K562 (cell line): ENCODE measurements around the gene OBSCN. TPM values are rescaled to one million over a fixed set of nuclear protein-coding genes. Genes with fewer than 3 reads are reported as not detected.

Experiments used
- CEBPG ChIP-seq, 3 experiments: fragments of 200-800 bp in 1 of 3; sonication (Bioruptor generic) in 1 of 3; sonication (generic) in 1 of 3; formaldehyde crosslinking in 1 of 3; IDR thresholded peaks in 2 of 3; conservative IDR thresholded peaks in 1 of 3; 2 replicates each; pipeline versions ENCODE4 v1.6.1 to v1.8.0; 2016 to 2022; ENCODE audit warnings: missing compliant biosample characterization in 2 of 3, missing genetic modification characterization in 2 of 3, mild to moderate bottlenecking in 1 of 3, missing genetic modification reagents in 1 of 3
- ERF ChIP-seq: fragments of 450-650 bp; formaldehyde crosslinking; IDR thresholded peaks from 2 replicates; pipeline ENCODE4 v1.4.0; 2020; ENCODE audit warnings: mild to moderate bottlenecking, mixed read lengths
- FOXJ2 ChIP-seq: fragments of 200-800 bp; sonication (Bioruptor generic); IDR thresholded peaks from 2 replicates; pipeline ENCODE4 v1.6.1; 2016; ENCODE audit warnings: missing genetic modification characterization, missing compliant biosample characterization
- FOXJ3 ChIP-seq: sonication (generic); formaldehyde crosslinking; IDR thresholded peaks from 2 replicates; pipeline ENCODE4 v1.4.0; 2020; ENCODE audit warnings: mild to moderate bottlenecking, missing genetic modification reagents
- HDAC3 ChIP-seq: fragments of 450-650 bp; IDR thresholded peaks from 2 replicates; pipeline ENCODE4 v1.6.1; 2018; ENCODE audit warnings: borderline replicate concordance, mild to moderate bottlenecking, moderate library complexity; ENCODE audit not compliant: partially characterized antibody
- KLF10 ChIP-seq: fragments of 250-450 bp; sonication (Bioruptor Pico); IDR thresholded peaks from 2 replicates; pipeline ENCODE4 v1.6.1; 2021; ENCODE audit warnings: matching md5 sums
- THRAP3 ChIP-seq: fragments of 450-650 bp; IDR thresholded peaks from 2 replicates; pipeline ENCODE4 v1.6.1; 2016; ENCODE audit warnings: mild to moderate bottlenecking, inconsistent platforms, borderline replicate concordance
- ZNF354B ChIP-seq: fragments of 250-450 bp; sonication (Bioruptor Pico); IDR thresholded peaks from 2 replicates; pipeline ENCODE4 v1.4.0; 2020
- polyA plus RNA-seq, 8 experiments: library from polyadenylated mRNA; depleted of rRNA in 4 of 8; stranded (reverse) in 5 of 8; unstranded in 3 of 8; fragments of >200 nt; fragmentation: Nextera tagmentation in 2 of 8; fragmentation: Illumina TruSeq in 1 of 8; extraction: Ambion mirVana in 2 of 8; extraction: Trizol in 1 of 8; gene quantifications; 2 replicates each; pipeline versions ENCODE4 v1.2.1 to v1.2.3, GENCODE V29; 2011 to 2014; ENCODE audit warnings: inconsistent platforms in 1 of 8, missing spikeins in 1 of 8
- total RNA-seq, 7 experiments: library from RNA; depleted of rRNA in 6 of 7; stranded (reverse); fragments of >200 nt in 6 of 7; fragmentation: Illumina TruSeq in 2 of 7; extraction: Trizol in 2 of 7; gene quantifications; 2 replicates each; pipeline versions ENCODE4 v1.2.1 to v1.2.3, GENCODE V29; 2011 to 2021; ENCODE audit warnings: low replicate concordance in 1 of 7
- TF ChIP-seq, protein P1 (sequence below), 3 experiments: fragments of 200-800 bp in 1 of 3; fragments of 250-450 bp in 1 of 3; fragments of 450-650 bp in 1 of 3; sonication (Bioruptor Pico) in 1 of 3; sonication (Bioruptor generic) in 1 of 3; formaldehyde crosslinking in 1 of 3; IDR thresholded peaks; 2 replicates each; pipeline versions ENCODE4 v1.6.1 to v1.8.0; 2016 to 2022; ENCODE audit warnings: mild to moderate bottlenecking in 2 of 3, missing genetic modification characterization in 2 of 3, missing compliant biosample characterization in 1 of 3, moderate library complexity in 1 of 3
- TF ChIP-seq, protein P2 (sequence below): fragments of 250-450 bp; sonication (Bioruptor Pico); IDR thresholded peaks from 2 replicates; pipeline ENCODE4 v1.8.0; 2021; ENCODE audit warnings: moderate library complexity, mild to moderate bottlenecking, inconsistent platforms
- TF ChIP-seq, protein P3 (sequence below): fragments of 450-650 bp; IDR thresholded peaks from 2 replicates; pipeline ENCODE4 v1.6.1; 2016
- TF ChIP-seq, protein P4 (sequence below): fragments of 150-350 bp; IDR thresholded peaks from 2 replicates; pipeline ENCODE4 v1.6.1; 2014; ENCODE audit warnings: low read depth, mild to moderate bottlenecking, low read length, borderline replicate concordance
- TF ChIP-seq, protein P5 (sequence below): sonication (generic); formaldehyde crosslinking; IDR thresholded peaks from 2 replicates; pipeline ENCODE4 v1.8.0; 2022; ENCODE audit warnings: missing genetic modification reagents, mild to moderate bottlenecking, moderate library complexity, borderline replicate concordance

OBSCN gene
- total and polyA plus RNA-seq, 9 of the 15 experiments (the other 6 are each of a cell fraction or from before 2014, with no cell fraction given) = 0.18 to 19.7 (median 3.6) TPM

DNA sequence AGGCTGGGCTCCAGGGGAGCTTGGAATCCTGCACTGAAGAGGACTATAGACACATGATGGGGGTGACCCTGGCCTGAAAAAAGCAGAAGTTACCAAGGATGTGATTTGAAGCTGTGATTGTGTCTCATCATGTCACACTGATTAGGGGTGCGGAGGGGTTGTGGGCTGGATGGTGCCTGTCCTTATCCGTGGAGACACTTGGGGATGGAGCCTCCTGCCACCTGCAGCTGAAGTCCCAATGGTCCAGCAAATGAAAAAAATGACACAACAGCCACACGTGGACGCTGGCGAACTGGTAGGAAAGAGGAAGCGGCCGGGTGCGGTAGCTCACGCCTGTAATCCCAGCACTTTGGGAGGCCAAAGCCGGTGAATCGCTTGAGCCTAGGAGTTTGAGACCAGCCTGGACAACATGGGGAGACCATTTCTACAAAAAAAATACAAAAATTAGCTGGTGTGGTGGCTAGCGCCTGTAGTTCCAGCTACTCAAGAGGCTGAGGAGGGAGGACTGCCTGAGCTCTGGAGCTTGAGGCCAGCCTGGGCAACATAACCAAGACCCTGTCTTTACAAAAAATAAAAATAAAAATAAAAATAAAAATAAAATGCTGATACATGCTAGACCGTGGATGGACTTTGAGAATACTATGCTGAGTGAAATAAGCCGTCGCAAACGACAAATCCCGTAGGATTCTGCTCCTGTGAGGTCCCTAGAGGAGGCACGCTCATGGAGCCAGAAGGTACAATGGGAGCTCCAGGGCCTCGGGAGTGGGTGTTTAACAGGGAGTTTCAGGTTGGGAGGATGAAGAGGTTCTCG is 43.1 kb upstream of the OBSCN start (continued):
- TF ChIP-seq THRAP3 = no peak
- TF ChIP-seq, protein P1, sequence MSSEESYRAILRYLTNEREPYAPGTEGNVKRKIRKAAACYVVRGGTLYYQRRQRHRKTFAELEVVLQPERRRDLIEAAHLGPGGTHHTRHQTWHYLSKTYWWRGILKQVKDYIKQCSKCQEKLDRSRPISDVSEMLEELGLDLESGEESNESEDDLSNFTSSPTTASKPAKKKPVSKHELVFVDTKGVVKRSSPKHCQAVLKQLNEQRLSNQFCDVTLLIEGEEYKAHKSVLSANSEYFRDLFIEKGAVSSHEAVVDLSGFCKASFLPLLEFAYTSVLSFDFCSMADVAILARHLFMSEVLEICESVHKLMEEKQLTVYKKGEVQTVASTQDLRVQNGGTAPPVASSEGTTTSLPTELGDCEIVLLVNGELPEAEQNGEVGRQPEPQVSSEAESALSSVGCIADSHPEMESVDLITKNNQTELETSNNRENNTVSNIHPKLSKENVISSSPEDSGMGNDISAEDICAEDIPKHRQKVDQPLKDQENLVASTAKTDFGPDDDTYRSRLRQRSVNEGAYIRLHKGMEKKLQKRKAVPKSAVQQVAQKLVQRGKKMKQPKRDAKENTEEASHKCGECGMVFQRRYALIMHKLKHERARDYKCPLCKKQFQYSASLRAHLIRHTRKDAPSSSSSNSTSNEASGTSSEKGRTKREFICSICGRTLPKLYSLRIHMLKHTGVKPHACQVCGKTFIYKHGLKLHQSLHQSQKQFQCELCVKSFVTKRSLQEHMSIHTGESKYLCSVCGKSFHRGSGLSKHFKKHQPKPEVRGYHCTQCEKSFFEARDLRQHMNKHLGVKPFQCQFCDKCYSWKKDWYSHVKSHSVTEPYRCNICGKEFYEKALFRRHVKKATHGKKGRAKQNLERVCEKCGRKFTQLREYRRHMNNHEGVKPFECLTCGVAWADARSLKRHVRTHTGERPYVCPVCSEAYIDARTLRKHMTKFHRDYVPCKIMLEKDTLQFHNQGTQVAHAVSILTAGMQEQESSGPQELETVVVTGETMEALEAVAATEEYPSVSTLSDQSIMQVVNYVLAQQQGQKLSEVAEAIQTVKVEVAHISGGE (CRISPR knock-in tag; IDR thresholded peaks at IDR 0.05) = peak in 1 of 3 experiments; percentile 65; a peak in 2 of 6 replicates
- no peak for TF ChIP-seq HDAC3
- TF ChIP-seq, protein P2, sequence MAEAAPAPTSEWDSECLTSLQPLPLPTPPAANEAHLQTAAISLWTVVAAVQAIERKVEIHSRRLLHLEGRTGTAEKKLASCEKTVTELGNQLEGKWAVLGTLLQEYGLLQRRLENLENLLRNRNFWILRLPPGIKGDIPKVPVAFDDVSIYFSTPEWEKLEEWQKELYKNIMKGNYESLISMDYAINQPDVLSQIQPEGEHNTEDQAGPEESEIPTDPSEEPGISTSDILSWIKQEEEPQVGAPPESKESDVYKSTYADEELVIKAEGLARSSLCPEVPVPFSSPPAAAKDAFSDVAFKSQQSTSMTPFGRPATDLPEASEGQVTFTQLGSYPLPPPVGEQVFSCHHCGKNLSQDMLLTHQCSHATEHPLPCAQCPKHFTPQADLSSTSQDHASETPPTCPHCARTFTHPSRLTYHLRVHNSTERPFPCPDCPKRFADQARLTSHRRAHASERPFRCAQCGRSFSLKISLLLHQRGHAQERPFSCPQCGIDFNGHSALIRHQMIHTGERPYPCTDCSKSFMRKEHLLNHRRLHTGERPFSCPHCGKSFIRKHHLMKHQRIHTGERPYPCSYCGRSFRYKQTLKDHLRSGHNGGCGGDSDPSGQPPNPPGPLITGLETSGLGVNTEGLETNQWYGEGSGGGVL (CRISPR knock-in tag) = no peak
- TF ChIP-seq, protein P3, sequence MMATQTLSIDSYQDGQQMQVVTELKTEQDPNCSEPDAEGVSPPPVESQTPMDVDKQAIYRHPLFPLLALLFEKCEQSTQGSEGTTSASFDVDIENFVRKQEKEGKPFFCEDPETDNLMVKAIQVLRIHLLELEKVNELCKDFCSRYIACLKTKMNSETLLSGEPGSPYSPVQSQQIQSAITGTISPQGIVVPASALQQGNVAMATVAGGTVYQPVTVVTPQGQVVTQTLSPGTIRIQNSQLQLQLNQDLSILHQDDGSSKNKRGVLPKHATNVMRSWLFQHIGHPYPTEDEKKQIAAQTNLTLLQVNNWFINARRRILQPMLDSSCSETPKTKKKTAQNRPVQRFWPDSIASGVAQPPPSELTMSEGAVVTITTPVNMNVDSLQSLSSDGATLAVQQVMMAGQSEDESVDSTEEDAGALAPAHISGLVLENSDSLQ = peak; percentile 45
- TF ChIP-seq, protein P4, sequence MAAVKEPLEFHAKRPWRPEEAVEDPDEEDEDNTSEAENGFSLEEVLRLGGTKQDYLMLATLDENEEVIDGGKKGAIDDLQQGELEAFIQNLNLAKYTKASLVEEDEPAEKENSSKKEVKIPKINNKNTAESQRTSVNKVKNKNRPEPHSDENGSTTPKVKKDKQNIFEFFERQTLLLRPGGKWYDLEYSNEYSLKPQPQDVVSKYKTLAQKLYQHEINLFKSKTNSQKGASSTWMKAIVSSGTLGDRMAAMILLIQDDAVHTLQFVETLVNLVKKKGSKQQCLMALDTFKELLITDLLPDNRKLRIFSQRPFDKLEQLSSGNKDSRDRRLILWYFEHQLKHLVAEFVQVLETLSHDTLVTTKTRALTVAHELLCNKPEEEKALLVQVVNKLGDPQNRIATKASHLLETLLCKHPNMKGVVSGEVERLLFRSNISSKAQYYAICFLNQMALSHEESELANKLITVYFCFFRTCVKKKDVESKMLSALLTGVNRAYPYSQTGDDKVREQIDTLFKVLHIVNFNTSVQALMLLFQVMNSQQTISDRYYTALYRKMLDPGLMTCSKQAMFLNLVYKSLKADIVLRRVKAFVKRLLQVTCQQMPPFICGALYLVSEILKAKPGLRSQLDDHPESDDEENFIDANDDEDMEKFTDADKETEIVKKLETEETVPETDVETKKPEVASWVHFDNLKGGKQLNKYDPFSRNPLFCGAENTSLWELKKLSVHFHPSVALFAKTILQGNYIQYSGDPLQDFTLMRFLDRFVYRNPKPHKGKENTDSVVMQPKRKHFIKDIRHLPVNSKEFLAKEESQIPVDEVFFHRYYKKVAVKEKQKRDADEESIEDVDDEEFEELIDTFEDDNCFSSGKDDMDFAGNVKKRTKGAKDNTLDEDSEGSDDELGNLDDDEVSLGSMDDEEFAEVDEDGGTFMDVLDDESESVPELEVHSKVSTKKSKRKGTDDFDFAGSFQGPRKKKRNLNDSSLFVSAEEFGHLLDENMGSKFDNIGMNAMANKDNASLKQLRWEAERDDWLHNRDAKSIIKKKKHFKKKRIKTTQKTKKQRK = no peak
- no peak for TF ChIP-seq KLF10
- TF ChIP-seq FOXJ3 (CRISPR knock-in tag) = no peak
- TF ChIP-seq, protein P5, sequence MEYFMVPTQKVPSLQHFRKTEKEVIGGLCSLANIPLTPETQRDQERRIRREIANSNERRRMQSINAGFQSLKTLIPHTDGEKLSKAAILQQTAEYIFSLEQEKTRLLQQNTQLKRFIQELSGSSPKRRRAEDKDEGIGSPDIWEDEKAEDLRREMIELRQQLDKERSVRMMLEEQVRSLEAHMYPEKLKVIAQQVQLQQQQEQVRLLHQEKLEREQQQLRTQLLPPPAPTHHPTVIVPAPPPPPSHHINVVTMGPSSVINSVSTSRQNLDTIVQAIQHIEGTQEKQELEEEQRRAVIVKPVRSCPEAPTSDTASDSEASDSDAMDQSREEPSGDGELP = peak; percentile 87
- TF ChIP-seq FOXJ2 (tag) = no peak
- TF ChIP-seq CEBPG (CRISPR knock-in tag; IDR thresholded peaks at IDR 0.05) = no peak
- TF ChIP-seq CEBPG (tag; conservative IDR thresholded peaks at IDR 0.05 in 1 of 2, IDR thresholded peaks at IDR 0.05 in 1 of 2) = no peak
- no peak for TF ChIP-seq ERF (CRISPR knock-in tag)
- TF ChIP-seq ZNF354B (CRISPR knock-in tag) = no peak
